ENCODE measurements around the gene DUXA.
"Not testable (repeated sequence)": the region's sequence is repeated elsewhere in the genome, so short reads cannot be mapped to it uniquely, and the experiment has no call there.

DUXA gene

GRCh38 chr19:57167385-57167784 is at the start of gene DUXA:
DUXA (minus strand) TSS chr19:57167485; CDS start chr19:57167443, 42 bp downstream.
- no peak for TF ChIP-seq ZNF274 (IDR thresholded peaks at IDR 0.05; ENCODE audit: low read depth, low read length)
- no peak within 1 kb of the TSS for H3K4me3 ChIP-seq (ENCODE audit: low read length)

- no peak overlapping the region for H3K4me3 ChIP-seq (ENCODE audit: low read length)
- no peak for TF ChIP-seq ZNF274 (IDR thresholded peaks at IDR 0.05; ENCODE audit: low read depth, low read length)
These were observed 44.8 kb upstream of the DUXA start for GRCh38 chr19:57212109-57212508.

GRCh38 chr19:57210381-57210780 is 43.1 kb upstream of the DUXA start:
- TF ChIP-seq ZNF274 (IDR thresholded peaks at IDR 0.05; ENCODE audit: low read depth, low read length), result no peak
- H3K4me3 ChIP-seq (ENCODE audit: low read length), result no peak overlapping the region

DNA sequence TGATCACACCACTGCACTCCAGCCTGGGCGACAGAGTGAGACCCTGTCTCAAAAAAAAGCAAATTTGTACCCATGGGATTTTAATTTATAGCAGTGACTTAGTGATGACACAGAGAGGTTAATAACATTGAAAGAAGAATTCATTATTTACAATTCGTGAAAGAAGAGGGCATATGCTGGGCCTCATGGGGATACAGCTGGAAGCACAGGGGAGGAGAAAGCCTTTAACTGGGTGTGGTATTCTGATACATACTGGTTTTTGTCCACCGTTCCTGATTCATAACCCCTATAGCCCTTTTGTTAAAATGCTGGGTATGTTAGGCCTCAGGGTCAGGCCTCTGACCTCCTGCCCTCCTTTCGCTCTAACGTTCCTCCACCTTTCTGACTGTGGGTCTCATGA is 34.9 kb upstream of the DUXA start:
- no peak overlapping the region for H3K4me3 ChIP-seq (ENCODE audit: low read length)
- no peak for TF ChIP-seq ZNF274 (IDR thresholded peaks at IDR 0.05; ENCODE audit: low read depth, low read length)

- H3K4me3 ChIP-seq (ENCODE audit: low read length), result not testable (repeated sequence)
These were observed 30.6 kb upstream of the DUXA start for GRCh38 chr19:57197874-57198273.

DNA sequence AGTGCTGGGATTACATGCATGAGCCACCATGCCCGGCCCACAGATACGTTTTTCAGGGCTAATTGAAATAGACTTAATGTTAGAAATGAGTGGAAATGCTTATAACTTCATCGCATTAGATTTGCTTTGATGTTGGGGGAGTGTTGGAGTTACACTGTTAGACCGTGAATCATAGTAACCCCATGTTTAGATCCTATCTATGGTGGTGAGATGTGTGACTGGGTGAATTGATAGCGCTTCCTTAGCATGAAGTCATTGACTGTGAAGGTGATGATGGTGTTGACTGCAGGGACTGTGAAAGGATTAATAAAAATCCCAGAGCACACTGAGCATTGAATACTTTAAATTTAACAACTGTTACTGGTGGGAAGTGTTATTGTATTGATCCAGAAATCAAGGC is 25.7 kb upstream of the DUXA start:
- no peak overlapping the region; the same call in 1 of the 2 replicates for H3K4me3 ChIP-seq (ENCODE audit: low read length)

GRCh38 chr19:57192077-57192420 is 24.8 kb upstream of the DUXA start:
- TF ChIP-seq ZNF274 (IDR thresholded peaks at IDR 0.05; ENCODE audit: low read depth, low read length), result no peak
- H3K4me3 ChIP-seq (ENCODE audit: low read length), result peak overlapping the region; percentile 89

More for the DNA sequence above, 25.7 kb upstream of the DUXA start:
- TF ChIP-seq ZNF274 (IDR thresholded peaks at IDR 0.05; ENCODE audit: low read depth, low read length), result no peak

GRCh38 chr19:57191141-57192076 is 24.1 kb upstream of the DUXA start, which contains the start of gene ZNF264:
ZNF264 (plus strand) TSS chr19:57191500; CDS start chr19:57191914, 414 bp downstream.
- TF ChIP-seq ZNF274 (IDR thresholded peaks at IDR 0.05; ENCODE audit: low read depth, low read length), result no peak

GRCh38 chr19:57190301-57190700 is 23.0 kb upstream of the DUXA start:
- H3K4me3 ChIP-seq (ENCODE audit: low read length), result no peak overlapping the region
- no peak for TF ChIP-seq ZNF274 (IDR thresholded peaks at IDR 0.05; ENCODE audit: low read depth, low read length)

More at GRCh38 chr19:57191141-57192076, 24.1 kb upstream of the DUXA start, which contains the start of gene ZNF264:
- peak within 1 kb of the TSS; percentile 89 for H3K4me3 ChIP-seq (ENCODE audit: low read length)

DNA sequence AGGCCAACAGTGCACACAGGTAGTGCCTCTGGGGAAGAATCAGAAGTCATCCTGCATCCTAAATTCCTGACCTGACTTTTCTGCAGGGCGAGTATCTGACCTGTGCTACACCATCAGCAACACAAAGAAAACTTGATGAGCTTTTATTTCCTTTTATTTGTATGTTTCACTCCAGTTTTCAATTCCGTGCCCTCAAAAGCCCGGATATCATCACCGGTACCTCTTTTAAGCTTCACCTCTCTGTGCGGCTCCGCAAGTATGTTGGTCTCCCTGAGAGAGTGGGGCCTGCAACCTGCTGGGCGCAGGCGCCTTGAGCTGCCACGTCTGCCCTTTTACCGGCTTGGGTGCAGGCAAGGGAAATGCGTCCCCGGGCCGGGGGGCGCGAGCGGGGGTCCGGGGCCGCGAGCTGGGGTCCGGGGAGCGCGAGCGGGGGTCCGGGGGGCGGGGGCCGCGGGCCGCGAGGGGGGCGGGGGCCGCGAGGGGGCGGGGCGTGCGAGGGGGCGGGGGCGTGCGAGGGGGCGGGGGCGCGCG is 4.3 kb upstream of the DUXA start:
- TF ChIP-seq ZNF274 (IDR thresholded peaks at IDR 0.05; ENCODE audit: low read depth, low read length), result no peak
- peak overlapping the region; percentile 24 for H3K4me3 ChIP-seq (ENCODE audit: low read length)

GRCh38 chr19:57165846-57166245 is 1.4 kb downstream of the DUXA start:
- H3K4me3 ChIP-seq (ENCODE audit: low read length), result no peak overlapping the region
- no peak for TF ChIP-seq ZNF274 (IDR thresholded peaks at IDR 0.05; ENCODE audit: low read depth, low read length)

DNA sequence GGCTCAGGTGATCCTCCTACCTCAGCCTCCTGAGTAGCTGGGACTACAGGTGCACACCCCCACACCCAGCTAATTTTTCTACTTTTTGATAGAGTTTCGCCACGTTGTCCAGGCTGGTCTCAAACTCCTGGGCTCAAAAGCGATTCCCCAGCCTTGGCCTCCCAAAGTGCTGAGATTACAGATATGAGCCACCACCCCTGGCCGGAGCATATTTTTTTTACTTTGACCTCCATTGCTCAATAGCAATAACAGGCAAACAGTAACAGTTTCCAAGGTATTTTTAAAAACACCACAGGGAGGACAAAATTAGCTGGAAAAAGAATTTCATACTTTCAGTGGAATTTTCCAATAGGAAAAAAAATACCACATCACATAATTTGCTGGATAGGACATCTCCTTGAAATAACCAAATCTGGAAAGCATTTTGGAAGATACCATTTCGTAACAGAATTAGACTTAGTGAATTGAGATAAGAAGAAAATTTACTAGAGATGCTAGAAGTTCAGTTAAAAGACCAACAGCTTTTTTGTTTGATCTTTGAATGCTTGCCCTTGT is 5.2 kb downstream of the DUXA start:
- no peak for TF ChIP-seq ZNF274 (IDR thresholded peaks at IDR 0.05; ENCODE audit: low read depth, low read length)
- H3K4me3 ChIP-seq (ENCODE audit: low read length), result no peak overlapping the region

GRCh38 chr19:57152921-57153320 is 14.4 kb downstream of the DUXA start:
- no peak overlapping the region for H3K4me3 ChIP-seq (ENCODE audit: low read length)
- TF ChIP-seq ZNF274 (IDR thresholded peaks at IDR 0.05; ENCODE audit: low read depth, low read length), result no peak

GRCh38 chr19:57141699-57142098 is 25.6 kb downstream of the DUXA start:
- TF ChIP-seq ZNF274 (IDR thresholded peaks at IDR 0.05; ENCODE audit: low read depth, low read length), result no peak
- no peak overlapping the region for H3K4me3 ChIP-seq (ENCODE audit: low read length)

DNA sequence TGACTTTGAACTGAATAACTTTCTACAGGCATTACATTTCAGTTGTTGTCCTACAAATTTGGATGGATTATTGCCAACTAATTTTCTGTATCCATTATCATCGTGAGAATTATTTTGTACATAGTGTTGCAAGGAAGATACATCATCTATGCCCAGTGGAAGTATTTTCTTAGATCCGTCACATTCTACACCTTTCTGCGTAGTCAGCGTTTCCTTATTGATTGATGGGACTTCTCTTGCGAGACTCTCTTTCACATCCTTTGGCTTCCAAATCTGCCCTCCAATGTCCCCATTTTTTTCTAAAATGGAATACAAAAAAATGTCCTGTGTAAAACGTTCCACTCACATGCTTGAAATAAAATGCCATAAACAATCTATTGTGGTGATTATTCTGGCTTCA is 31.5 kb downstream of the DUXA start:
- TF ChIP-seq ZNF274 (IDR thresholded peaks at IDR 0.05; ENCODE audit: low read depth, low read length), result no peak
- H3K4me3 ChIP-seq (ENCODE audit: low read length), result no peak overlapping the region

DNA sequence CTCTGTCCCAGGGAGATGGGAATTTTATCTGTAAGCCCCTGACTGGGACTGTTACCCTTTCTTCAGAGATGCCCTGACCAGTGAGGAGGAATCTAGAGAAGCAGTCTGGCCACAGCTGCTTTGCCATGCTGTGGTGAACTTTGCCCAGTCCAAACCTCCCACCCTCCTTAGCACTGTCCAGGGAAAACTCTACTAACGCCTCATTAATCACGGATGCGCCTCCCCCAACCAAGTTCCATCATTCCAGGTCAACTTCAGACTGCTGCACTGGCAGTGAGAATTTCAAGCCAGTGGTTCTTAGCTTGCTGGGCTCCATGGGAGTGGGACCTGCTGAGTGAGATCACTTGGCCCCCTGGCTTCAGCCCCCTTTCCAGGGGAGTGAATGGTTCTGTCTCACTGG is 39.9 kb downstream of the DUXA start:
- H3K4me3 ChIP-seq (ENCODE audit: low read length), result not testable (repeated sequence)

All from GM08714 (cell line).